GM21367 (cell line): Measurements from ENCODE around the gene EPB41L4B.
"Not testable (repeated sequence)": the region's sequence is repeated elsewhere in the genome, so short reads cannot be mapped to it uniquely, and the experiment has no call there.

Experiments
- ATAC-seq: cut with Tn5 transposase; IDR thresholded peaks from one replicate; pipeline ENCODE4 v1.9.1; 2021; ENCODE audit not compliant: unreplicated experiment

EPB41L4B gene

GRCh38 chr9:109320742-109321448, at the start of gene EPB41L4B:
TSS of gene EPB41L4B (minus strand) at chr9:109321059. CDS start at chr9:109320446, 613 bp downstream.
- ATAC-seq, result peak; percentile 99

- ATAC-seq, result peak; percentile 77
Observed at GRCh38 chr9:109369285-109369684, 48.4 kb upstream of the EPB41L4B start.

GRCh38 chr9:109360771-109361170, 39.9 kb upstream of the EPB41L4B start:
- no peak for ATAC-seq

- ATAC-seq, result not testable (repeated sequence)
Observed at GRCh38 chr9:109358968-109359603, 38.2 kb upstream of the EPB41L4B start.

GRCh38 chr9:109355564-109356297, 34.9 kb upstream of the EPB41L4B start:
- ATAC-seq, result no peak

GRCh38 chr9:109354190-109354589, 33.3 kb upstream of the EPB41L4B start:
- no peak for ATAC-seq

- no peak for ATAC-seq
Observed at GRCh38 chr9:109351032-109351431, 30.2 kb upstream of the EPB41L4B start.

GRCh38 chr9:109349421-109349846, 28.6 kb upstream of the EPB41L4B start:
- no peak for ATAC-seq

- ATAC-seq, result no peak
Observed at GRCh38 chr9:109346904-109347303, 26.0 kb upstream of the EPB41L4B start.

- ATAC-seq, result no peak
Observed at GRCh38 chr9:109344866-109345265, 24.0 kb upstream of the EPB41L4B start.

GRCh38 chr9:109342878-109343277, 22.0 kb upstream of the EPB41L4B start:
- no peak for ATAC-seq

GRCh38 chr9:109341561-109341960, 20.7 kb upstream of the EPB41L4B start:
- no peak for ATAC-seq

- ATAC-seq, result not testable (repeated sequence)
Observed at GRCh38 chr9:109340979-109341378, 20.1 kb upstream of the EPB41L4B start.

- ATAC-seq, result no peak
Observed at GRCh38 chr9:109336409-109336808, 15.6 kb upstream of the EPB41L4B start.

GRCh38 chr9:109335929-109336328, 15.1 kb upstream of the EPB41L4B start:
- no peak for ATAC-seq

GRCh38 chr9:109335121-109335520, 14.3 kb upstream of the EPB41L4B start:
- ATAC-seq, result no peak

GRCh38 chr9:109331353-109331752, 10.5 kb upstream of the EPB41L4B start:
- no peak for ATAC-seq

- ATAC-seq, result no peak
Observed at GRCh38 chr9:109329638-109330258, 8.9 kb upstream of the EPB41L4B start.

GRCh38 chr9:109328978-109329637, 8.2 kb upstream of the EPB41L4B start:
- no peak for ATAC-seq

- ATAC-seq, result no peak
Observed at GRCh38 chr9:109325089-109325488, 4.2 kb upstream of the EPB41L4B start.

GRCh38 chr9:109323771-109324170, 2.9 kb upstream of the EPB41L4B start:
- no peak for ATAC-seq
